AG08395 (cell line): ENCODE data around the gene TAPT1.
A peak's percentile ranks its signal among the peaks of the same experiment; 100 is the strongest.

ENCODE experiments used
- DNase-seq: peaks from one replicate; pipeline ENCODE4 v3.0.0; 2012; ENCODE audit warnings: mixed read lengths, low spot score

The TAPT1 gene

DNA sequence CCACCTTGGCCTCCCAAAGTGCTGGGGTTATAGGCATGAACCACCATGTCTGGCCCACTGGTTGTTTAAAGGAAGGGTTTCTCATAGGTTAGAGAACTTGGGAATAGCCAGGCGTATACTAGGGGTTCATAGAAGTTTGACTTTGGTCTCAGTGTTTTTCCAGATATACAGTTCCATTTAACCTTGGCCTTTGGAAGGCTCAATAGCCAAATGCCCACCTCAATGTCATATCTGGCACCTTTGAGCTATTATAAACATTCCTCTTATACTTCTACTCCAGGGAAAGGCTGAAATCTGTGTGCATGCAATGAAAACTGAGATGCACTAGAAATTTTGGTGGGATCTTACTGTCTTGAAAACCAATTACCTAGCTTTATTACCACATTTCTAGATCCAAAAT lies 95.0 kb downstream of the TAPT1 start:
- no peak for DNase-seq

DNA sequence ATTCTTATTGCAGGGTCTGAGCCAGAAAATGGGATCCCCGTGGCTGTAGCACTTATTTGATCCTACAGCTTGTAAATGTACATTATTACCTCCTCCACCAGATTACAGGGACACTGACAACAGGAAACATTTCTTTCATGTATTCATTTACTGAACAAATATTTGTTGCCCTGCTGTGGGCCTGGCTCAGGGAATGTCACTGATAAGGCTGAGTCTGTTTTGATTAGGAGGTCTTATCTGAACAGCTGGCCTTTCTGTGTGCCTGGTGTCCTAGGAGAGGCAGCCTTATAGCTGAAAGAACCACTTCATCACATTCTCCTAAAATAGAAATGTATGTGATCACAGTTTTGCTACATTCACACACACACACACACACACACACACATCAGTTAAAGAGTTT lies 96.9 kb downstream of the TAPT1 start:
- DNase-seq, result no peak

DNA sequence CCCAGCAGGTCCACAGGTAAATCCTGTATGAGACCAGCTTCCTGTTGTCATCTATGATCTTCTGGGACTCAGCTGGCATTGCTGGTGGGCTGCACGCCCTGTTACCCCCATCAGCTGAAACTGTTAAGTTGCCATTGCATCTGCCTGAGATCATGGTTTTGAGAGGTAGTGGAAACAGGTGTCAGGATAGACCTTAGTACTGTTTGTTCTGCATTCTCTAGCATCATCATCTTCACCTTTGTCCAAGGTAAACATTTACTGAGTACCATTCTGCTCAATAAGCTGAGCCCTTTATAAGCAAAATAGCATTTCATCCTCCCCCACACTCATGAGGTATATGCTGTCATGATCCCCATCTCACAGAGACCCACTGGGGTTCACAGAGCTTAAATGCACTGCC lies 99.6 kb downstream of the TAPT1 start:
- DNase-seq, result no peak

DNA sequence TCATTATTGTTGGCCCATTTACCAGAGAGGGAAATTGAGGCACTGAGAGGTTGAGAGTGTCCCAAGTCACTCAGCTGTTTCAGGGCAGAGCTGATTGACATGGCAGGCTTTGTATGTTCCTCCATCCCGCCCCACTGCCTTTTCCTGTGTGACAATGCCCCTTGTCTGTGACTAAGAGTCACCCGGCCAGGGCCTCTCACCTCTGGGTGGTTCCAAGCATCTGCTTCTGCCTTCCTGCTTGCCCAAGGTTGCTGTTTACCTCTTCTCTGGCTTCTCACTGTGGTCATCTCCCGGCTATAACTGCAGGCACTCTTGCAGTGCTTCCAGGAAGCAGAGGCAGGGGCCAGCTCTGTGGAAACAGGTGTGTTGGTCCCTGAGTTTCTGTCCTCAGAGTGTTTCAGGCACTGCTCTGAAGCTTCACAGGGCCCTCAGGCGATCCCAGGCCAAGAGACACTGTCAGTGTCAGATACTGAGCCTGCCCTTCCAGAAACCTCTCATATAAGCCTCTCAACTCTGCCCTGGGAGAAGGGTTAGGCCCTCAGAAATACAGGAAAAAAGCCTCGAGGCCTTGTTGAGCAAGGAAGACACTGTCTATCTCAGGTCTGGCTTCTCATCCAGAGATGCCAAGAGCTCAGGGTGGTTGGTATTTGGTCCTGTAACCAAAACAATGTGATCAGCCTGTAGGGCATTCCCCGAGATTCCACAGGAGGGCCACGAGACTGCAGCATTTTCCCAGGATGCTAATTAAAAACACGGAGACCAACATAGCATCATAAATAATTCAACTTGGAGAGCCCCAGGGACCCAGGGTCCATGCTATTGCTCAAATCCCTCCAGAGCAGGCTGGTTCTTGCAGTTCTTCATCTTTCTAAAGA lies 100.5 kb downstream of the TAPT1 start:
- peak; percentile 22 for DNase-seq

DNA sequence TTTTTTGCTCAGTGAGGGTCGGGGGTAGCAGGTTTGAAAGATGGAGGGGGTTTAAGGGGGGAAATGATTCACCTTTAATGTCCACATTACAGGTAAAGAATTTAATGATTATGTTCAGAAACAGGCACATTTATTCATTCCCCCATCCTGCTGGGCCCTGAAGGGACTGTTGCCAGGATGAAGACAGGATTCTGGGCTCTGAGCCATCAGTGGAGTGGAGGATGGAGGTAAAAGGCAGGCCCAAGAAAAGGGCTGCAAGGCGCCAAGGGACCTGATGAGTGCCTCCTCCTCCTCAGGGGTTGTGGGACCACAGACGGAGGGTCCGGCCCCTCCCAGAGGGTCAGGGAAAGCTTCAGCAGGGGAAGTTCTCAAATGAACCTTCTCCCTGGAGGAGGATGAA lies 102.0 kb downstream of the TAPT1 start:
- no peak for DNase-seq

DNA sequence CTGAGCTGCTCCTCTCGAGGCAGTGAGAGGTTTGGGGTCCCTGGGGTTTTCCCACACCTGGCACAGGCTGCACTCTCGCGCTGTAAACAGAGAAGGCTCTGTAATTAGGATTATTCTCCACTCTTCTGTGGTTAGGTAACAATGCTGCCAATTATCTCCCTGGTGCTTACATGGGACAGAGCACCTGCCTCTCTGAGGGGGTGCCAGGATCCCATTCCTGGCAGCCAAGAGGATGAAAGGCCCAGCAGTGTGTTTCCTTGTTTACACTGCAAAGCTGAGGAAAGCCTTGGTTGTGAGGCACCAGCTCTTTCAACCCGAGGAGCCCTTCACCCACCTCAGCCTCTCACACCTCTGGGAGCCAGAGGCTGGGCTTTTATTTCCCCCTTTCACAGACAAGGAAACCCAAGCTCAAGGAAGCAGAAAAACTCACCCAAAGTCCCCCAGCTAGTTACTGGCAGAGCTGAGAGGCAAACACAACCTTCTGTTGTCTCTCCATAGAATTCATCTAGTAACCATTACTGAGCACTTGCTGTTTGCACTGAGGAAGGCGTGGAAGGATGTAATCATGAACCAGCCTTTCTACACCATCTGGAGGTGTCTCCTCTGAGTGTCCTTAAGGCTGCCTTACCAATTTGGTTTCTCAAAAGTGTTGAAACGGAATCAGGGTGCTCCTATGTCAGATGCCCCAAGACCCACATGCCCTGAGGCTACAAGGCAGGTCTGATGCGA lies 102.8 kb downstream of the TAPT1 start:
- no peak for DNase-seq

DNA sequence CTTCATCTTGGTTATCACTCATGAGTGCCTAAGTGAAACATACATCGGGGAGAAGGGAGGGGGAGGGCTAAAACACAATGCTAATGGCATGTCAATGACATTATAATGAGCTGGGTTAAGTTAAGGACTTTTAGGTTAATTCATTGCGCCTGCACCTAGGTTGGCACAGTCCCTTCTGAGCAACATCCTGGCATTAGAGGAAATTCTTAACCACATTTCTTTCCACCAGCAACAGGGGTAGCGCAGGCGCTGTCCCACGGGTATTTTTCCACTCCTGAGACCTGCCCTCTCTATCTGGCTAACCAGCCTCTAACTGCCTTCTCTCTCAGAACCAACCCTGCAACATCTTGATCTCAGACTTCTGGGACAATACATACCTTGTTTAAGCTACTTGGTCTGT lies 103.5 kb downstream of the TAPT1 start:
- no peak for DNase-seq

DNA sequence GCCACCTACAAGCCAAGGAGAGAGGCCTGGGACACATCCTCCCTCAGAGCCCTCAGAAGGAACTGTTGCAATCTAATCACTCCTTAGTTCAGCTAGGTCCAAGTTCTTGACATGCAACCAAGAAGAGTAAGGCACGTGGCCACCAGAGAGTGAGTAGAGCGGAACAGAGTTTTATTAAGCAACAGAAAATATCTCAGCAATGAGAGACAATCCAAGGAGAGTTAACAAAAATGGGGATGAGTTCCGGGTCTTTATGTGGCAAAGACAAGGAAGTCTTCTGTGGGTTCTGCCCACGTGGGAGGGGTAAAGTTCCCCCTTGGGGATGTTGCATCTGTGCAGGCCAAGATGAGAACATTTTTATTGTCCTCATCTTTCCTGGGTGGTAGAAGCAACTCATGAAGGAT lies 104.0 kb downstream of the TAPT1 start:
- no peak for DNase-seq

DNA sequence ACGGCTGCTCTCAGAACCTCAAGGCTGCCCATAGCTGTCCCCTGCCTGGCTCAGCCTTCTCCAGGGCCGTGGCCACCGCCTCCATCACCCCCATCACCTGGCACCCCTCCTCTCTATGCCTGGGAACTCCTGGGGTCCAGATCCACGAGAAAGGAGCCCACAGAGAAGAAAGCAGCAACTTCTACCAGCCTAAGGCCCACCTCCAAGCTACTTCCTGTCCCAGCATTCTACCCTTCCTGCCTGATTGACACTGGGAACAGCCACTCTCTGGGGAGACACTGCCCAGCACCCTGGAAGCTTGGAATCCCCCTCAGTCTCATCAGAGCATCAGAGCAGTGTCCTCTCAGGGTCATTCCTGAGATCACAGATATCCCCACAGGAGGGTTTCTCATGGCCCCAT lies 105.6 kb downstream of the TAPT1 start:
- no peak for DNase-seq

DNA sequence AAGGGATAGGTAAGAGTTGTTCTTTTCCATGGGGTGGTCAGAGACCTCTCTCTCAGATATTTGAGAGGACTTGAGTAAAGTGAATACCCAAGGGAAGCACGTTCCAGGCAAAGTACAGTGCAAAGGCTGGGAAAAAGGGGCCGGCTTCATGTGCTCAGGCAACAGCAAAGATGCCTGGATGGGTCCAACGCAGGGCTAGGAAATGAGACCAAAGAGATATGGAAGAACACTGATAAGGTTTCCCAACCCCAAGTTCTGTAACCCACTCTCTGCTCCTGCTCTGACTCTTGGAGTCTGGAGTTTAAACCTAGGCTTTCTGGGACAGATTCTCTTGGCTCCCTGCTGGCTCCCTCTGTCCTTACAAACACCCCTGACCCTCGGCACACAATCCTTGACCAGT lies 106.3 kb downstream of the TAPT1 start:
- no peak for DNase-seq

DNA sequence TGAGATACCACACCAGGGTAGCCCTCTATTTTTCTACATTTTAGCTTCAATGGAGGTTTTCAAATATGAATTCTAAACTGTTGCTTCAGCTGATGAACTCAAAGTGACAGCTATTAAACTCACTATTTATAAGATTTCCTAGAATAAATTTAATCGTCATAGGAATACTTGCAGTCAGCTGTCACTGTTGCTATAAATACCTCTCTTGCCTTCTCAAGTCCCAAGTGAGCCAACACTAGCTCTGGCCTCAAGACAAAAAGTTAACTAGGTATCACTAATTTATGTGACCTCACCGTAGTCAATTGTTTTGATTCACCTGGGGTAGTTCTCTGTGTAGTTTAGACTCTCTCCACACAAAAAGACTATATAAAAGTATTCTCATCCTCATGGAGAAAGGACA lies 108.2 kb downstream of the TAPT1 start:
- DNase-seq, result no peak

DNA sequence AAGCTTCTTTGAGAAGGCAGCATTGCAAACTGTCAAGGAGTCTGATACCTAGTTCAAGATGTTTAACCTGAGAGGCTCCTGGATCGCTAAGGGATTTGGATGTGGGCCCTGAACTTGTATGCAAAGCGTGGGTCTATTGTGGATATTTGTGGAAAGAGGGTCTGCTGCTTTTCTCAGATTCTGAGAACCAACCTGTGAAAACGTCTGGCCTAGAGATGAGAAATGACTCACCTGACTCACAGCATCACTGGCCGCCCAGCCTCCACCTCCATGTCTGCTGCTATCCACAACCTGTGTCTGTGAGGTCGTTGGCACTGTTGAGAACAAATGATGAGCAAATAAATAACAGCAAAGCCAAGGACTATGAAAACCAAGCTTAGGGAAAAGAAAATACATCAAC lies 109.1 kb downstream of the TAPT1 start:
- DNase-seq, result no peak

DNA sequence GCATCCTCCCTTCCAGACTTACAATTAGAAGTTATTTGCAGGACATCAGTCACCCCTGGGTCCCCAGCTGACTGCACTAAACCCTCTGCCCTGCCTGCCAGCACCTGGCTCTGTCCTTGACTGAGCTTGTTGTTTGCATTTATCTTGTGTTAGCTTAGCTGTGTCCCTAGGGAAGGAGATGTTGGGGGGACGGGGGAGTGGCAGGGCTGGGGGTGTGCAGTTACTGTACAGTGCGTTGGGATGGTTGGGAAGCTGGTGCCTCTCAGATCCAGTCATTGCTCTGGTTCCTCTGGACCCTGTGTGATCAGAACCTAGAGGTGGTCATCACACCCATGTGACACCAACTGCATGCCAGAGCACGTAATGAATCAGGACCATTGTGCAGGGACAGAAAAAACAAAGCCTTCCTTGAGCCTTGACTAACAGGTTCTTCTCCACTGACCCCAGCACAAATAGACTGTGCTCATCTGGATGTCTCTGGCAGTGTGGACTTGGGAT lies 109.7 kb downstream of the TAPT1 start:
- DNase-seq, result no peak

DNA sequence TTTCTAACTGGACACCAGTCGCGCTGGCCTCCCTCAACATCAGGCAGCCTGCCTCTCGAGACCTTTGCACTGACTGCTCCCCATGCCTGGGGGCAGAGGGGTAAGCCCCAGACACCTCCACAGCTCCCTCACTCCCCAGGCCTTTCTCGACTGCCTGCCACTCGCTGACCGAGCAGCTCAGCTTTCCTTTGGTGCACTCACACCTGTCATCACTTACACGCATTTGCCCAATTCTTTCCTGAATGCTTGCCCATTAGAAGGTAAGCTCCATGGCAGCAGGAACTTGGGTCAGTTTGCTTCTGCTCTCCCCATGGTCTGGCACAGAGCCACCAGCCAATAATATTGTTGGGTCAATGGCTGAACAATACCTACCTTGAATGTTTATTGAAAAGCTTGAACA lies 110.3 kb downstream of the TAPT1 start:
- DNase-seq, result no peak

DNA sequence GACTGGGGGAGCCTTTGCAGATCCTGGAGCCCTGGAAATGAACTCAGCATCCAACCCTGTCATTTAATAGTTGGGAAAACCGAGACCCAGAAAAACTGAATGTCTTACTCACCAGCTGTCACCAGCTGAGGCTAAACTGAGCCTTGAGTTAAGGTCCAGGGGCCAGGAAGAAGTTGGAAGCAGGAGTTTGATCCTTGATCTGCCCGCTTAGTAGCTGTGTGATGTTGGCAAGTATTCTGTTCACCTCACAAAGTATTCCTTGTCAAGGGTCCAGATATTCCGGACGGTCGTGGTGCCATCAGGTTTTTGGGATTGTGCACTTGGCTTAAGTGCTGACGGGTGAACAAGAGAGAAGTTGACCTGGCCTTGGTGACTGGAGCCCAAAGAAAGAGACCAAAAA lies 111.7 kb downstream of the TAPT1 start:
- no peak for DNase-seq

DNA sequence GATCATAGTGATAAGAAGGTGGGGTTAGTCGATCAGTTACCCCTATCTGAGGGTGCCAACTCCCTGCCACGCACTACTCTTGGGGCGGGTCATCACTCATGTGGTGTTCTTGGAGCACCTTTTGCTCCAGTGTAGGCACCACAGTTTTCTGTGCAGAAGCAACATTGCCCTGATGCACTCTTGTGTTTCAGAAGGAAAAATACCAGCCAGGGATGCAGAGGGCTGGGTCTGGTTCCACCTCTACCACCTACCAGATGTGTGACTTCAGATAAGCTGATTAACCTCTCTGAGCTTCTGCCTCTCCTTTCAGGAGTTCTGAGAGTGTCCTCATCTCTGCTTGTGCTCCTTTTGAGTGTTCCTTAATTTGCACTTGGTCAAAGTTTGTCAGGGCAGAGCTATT lies 112.5 kb downstream of the TAPT1 start:
- no peak for DNase-seq

DNA sequence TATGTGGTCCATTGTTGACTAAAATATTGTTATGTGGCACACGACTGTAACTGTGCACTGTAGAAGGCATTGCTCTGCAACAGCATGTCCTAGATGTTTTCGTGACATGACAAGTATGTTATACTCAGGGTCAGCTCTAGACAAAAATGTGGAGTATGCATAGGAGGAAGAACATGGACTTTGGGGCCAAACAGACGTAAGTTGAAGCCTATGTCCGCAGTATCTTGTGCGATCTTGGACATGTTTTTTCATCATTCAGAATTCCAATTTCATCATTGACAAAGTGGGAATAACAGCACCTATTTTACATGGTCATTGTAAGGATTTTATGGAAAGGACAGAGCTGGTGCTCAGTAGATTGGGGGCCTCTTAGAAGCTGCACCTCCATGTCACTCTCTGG lies 114.7 kb downstream of the TAPT1 start:
- no peak for DNase-seq

DNA sequence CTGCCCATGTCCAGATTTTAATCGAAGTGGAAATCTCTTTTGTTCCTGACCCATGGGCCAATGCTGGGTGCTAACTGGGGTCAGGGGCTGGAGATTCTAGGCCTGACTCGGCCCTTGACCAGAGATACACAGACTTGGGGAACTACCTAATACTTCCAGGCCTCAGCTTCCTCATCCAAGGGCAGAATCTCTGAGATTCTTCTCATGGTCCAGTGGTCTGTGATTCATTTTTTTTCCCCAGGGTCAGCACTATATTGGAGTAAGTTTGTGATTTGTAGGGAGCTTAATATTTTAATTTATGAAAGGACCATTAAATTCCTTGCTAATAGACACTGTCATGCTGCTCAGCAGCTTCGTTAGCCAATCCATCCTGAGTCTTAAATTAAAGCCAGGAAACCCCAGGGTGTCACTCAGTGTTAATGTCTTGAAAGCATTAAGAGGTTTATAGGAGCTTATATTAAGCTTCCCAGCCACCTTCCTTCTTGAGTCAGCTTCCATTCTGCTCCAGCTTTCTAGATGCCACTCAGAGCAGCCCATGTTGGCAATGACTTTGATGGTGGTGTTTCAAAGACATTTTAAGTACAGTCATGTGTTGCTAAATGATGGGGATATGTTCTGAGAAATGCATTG lies 115.5 kb downstream of the TAPT1 start:
- no peak for DNase-seq
